GM18867 (cell line): Measurements from ENCODE around the gene CACFD1.
"Not testable (repeated sequence)": the region's sequence is repeated elsewhere in the genome, so short reads cannot be mapped to it uniquely, and the experiment has no call there.

Experiments used
- ATAC-seq: cut with Tn5 transposase; IDR thresholded peaks from one replicate; pipeline ENCODE4 v1.9.1; 2021; ENCODE audit warnings: mild to moderate bottlenecking, moderate library complexity; ENCODE audit not compliant: unreplicated experiment

Gene CACFD1

GRCh38 chr9:133439337-133439736 is 20.4 kb upstream of the CACFD1 start:
- ATAC-seq: no peak

- ATAC-seq: no peak
Observed at GRCh38 chr9:133440874-133441273, 18.9 kb upstream of the CACFD1 start.

- no peak for ATAC-seq
Observed at GRCh38 chr9:133441571-133441970, 18.2 kb upstream of the CACFD1 start.

- ATAC-seq: no peak
Observed at GRCh38 chr9:133443248-133443647, 16.5 kb upstream of the CACFD1 start.

- ATAC-seq: no peak
Observed at GRCh38 chr9:133443982-133444381, 15.8 kb upstream of the CACFD1 start.

GRCh38 chr9:133445293-133445969 is 14.3 kb upstream of the CACFD1 start:
- ATAC-seq: no peak

- ATAC-seq: no peak
Observed at GRCh38 chr9:133448487-133448972, 11.2 kb upstream of the CACFD1 start.

- ATAC-seq: no peak
Observed at GRCh38 chr9:133449760-133450159, 10.0 kb upstream of the CACFD1 start.

- ATAC-seq: not testable (repeated sequence)
Observed at GRCh38 chr9:133451865-133452264, 7.9 kb upstream of the CACFD1 start.

GRCh38 chr9:133452562-133452961 is 7.2 kb upstream of the CACFD1 start:
- ATAC-seq: no peak

GRCh38 chr9:133453651-133454050 is 6.1 kb upstream of the CACFD1 start:
- ATAC-seq: no peak

- no peak for ATAC-seq
Observed at GRCh38 chr9:133454325-133454724, 5.5 kb upstream of the CACFD1 start.

GRCh38 chr9:133454943-133455673 is 4.7 kb upstream of the CACFD1 start:
- ATAC-seq: no peak

GRCh38 chr9:133455936-133456335 is 3.8 kb upstream of the CACFD1 start:
- ATAC-seq: no peak

- no peak for ATAC-seq
Observed at GRCh38 chr9:133456409-133456808, 3.4 kb upstream of the CACFD1 start.

GRCh38 chr9:133457233-133457632 is 2.5 kb upstream of the CACFD1 start:
- no peak for ATAC-seq

GRCh38 chr9:133457748-133458147 is 2.0 kb upstream of the CACFD1 start:
- no peak for ATAC-seq

GRCh38 chr9:133458643-133459312 is 1.0 kb upstream of the CACFD1 start:
- ATAC-seq: no peak

GRCh38 chr9:133460405-133461175 is 812 bp downstream of the CACFD1 start:
- ATAC-seq: no peak

GRCh38 chr9:133461975-133462374 is 2.2 kb downstream of the CACFD1 start:
- ATAC-seq: no peak

- no peak for ATAC-seq
Observed at GRCh38 chr9:133463234-133463863, 3.6 kb downstream of the CACFD1 start.
